HepG2 (cell line): ENCODE measurements around the gene SREBF1. TPM values are rescaled to one million over a fixed set of nuclear protein-coding genes. Genes with fewer than 3 reads are reported as not detected.

Experiments used
- HDAC1 ChIP-seq: sonication (generic); formaldehyde crosslinking; IDR thresholded peaks from 2 replicates; pipeline ENCODE4 v1.5.1; 2020; ENCODE audit warnings: mild to moderate bottlenecking, missing genetic modification reagents
- NR2F6 ChIP-seq, 2 experiments: IDR thresholded peaks; 2 replicates each; pipeline ENCODE4 v1.6.1; 2016; ENCODE audit warnings: antibody characterized with exemption in 1 of 2, mild to moderate bottlenecking in 1 of 2
- ZBTB38 ChIP-seq: sonication (generic); formaldehyde crosslinking; IDR thresholded peaks from 2 replicates; pipeline ENCODE4 v1.5.1; 2020; ENCODE audit warnings: mild to moderate bottlenecking, missing genetic modification reagents
- ZIK1 ChIP-seq: sonication (generic); formaldehyde crosslinking; IDR thresholded peaks from 2 replicates; pipeline ENCODE4 v1.5.0; 2020; ENCODE audit warnings: mild to moderate bottlenecking, low read depth, missing genetic modification reagents, borderline replicate concordance
- ZNF33B ChIP-seq: sonication (generic); formaldehyde crosslinking; IDR thresholded peaks from 2 replicates; pipeline ENCODE4 v1.5.1; 2020; ENCODE audit warnings: mild to moderate bottlenecking, missing genetic modification reagents
- ZNF414 ChIP-seq: sonication (generic); formaldehyde crosslinking; IDR thresholded peaks from 2 replicates; pipeline ENCODE4 v1.5.0; 2020; ENCODE audit warnings: missing genetic modification reagents
- ZNF501 ChIP-seq: sonication (generic); formaldehyde crosslinking; IDR thresholded peaks from 2 replicates; pipeline ENCODE4 v1.5.1; 2020; ENCODE audit warnings: mild to moderate bottlenecking, moderate library complexity, missing genetic modification reagents
- ZNF784 ChIP-seq: sonication (generic); formaldehyde crosslinking; IDR thresholded peaks from 2 replicates; pipeline ENCODE4 v1.5.1; 2020; ENCODE audit warnings: missing genetic modification reagents, mild to moderate bottlenecking, borderline replicate concordance
- polyA plus RNA-seq, 8 experiments: library from polyadenylated mRNA; depleted of rRNA in 3 of 8; stranded (reverse) in 7 of 8; unstranded in 1 of 8; fragments of >200 nt; fragmentation: Illumina TruSeq in 4 of 8; extraction: Trizol in 4 of 8; gene quantifications; 2 replicates each; pipeline versions ENCODE4 v1.2.1 to v1.2.3, GENCODE V29; 2011 to 2016; ENCODE audit warnings: low read depth in 4 of 8, missing spikeins in 1 of 8, mixed read lengths in 1 of 8; ENCODE audit not compliant: insufficient read depth in 1 of 8
- total RNA-seq, 5 experiments: library from RNA; depleted of rRNA; stranded (reverse); fragments of >200 nt; fragmentation: Illumina TruSeq; extraction: Trizol; gene quantifications; 2 replicates each; pipeline ENCODE4 v1.2.3, GENCODE V29; 2016; ENCODE audit warnings: low read depth in 1 of 5
- TF ChIP-seq, protein P1 (sequence below): sonication (generic); formaldehyde crosslinking; IDR thresholded peaks from 2 replicates; pipeline ENCODE4 v1.5.1; 2020; ENCODE audit warnings: mild to moderate bottlenecking, missing genetic modification reagents, moderate library complexity
- TF ChIP-seq, protein P2 (sequence below): sonication (generic); formaldehyde crosslinking; IDR thresholded peaks from 2 replicates; pipeline ENCODE4 v1.5.1; 2020; ENCODE audit warnings: mild to moderate bottlenecking, missing genetic modification reagents, borderline replicate concordance
- TF ChIP-seq, protein P3 (sequence below): sonication (generic); formaldehyde crosslinking; IDR thresholded peaks from 2 replicates; pipeline ENCODE4 v1.8.0; 2022; ENCODE audit warnings: mild to moderate bottlenecking, missing genetic modification reagents, borderline replicate concordance

SREBF1 gene
- total and polyA plus RNA-seq, 2 of the 13 experiments (the other 11 are each of a cell fraction or from before 2014, with no cell fraction given) = 34.3 to 38.0 TPM

DNA sequence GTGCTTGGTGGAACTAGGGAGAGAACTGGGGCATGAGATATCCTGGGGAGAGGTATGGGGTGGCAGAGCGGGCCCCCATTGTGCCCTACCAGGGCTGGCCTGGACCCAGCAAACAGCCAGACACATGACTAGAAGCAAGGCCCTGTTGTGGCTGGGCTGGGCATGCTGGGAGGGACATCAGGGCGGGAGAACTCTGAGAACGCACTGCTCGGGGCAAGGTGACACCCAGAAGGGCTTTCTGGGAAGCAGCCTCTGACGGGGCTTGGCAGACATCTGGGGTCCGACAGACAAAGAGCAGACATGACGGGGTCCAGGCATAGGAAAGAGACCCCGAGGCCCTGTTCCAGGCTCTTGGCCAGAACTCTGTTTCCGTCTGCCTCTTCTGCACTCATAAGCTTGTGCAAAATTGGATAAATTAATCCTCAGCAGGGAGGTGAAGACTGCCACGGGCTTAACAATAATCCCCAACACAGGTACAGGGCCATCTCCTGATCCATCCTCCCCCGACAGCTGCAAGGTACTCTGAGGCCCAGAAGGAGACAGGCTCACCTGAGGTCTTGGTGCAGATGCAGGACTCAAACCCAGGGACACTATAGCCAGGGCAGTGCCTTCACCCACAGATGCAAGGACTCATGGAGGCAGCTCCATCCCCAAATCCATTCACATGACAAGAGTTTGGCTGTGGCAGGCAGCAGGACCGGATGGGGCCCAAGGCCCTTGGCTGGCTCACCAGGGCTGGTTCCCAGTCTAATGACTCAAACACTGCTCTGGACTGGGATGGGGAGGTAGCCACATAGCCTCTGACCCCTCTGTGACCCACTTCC lies 5.4 kb downstream of the SREBF1 start (continued):
- TF ChIP-seq, protein P1, sequence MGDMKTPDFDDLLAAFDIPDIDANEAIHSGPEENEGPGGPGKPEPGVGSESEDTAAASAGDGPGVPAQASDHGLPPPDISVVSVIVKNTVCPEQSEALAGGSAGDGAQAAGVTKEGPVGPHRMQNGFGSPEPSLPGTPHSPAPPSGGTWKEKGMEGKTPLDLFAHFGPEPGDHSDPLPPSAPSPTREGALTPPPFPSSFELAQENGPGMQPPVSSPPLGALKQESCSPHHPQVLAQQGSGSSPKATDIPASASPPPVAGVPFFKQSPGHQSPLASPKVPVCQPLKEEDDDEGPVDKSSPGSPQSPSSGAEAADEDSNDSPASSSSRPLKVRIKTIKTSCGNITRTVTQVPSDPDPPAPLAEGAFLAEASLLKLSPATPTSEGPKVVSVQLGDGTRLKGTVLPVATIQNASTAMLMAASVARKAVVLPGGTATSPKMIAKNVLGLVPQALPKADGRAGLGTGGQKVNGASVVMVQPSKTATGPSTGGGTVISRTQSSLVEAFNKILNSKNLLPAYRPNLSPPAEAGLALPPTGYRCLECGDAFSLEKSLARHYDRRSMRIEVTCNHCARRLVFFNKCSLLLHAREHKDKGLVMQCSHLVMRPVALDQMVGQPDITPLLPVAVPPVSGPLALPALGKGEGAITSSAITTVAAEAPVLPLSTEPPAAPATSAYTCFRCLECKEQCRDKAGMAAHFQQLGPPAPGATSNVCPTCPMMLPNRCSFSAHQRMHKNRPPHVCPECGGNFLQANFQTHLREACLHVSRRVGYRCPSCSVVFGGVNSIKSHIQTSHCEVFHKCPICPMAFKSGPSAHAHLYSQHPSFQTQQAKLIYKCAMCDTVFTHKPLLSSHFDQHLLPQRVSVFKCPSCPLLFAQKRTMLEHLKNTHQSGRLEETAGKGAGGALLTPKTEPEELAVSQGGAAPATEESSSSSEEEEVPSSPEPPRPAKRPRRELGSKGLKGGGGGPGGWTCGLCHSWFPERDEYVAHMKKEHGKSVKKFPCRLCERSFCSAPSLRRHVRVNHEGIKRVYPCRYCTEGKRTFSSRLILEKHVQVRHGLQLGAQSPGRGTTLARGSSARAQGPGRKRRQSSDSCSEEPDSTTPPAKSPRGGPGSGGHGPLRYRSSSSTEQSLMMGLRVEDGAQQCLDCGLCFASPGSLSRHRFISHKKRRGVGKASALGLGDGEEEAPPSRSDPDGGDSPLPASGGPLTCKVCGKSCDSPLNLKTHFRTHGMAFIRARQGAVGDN = peak; percentile 61; the same call in 1 of the 2 replicates
- TF ChIP-seq ZNF414 (0 out of 2 replicates have a peak, but pooled peaks have one; percentile 1), HDAC1 (CRISPR knock-in tag) (0 out of 2 replicates have a peak, but pooled peaks have one; percentile 35), ZNF784 (CRISPR knock-in tag) (no peak), ZBTB38 (CRISPR knock-in tag) (peak; percentile 3; the same call in 1 of the 2 replicates), ZIK1 (no peak), ZNF501 (CRISPR knock-in tag) (peak; percentile 55; the same call in 1 of the 2 replicates), ZNF33B (no peak), NR2F6 (IDR thresholded peaks at IDR 0.05) (no peak), NR2F6 (CRISPR knock-in tag; IDR thresholded peaks at IDR 0.05) (no peak)
- TF ChIP-seq, protein P2, sequence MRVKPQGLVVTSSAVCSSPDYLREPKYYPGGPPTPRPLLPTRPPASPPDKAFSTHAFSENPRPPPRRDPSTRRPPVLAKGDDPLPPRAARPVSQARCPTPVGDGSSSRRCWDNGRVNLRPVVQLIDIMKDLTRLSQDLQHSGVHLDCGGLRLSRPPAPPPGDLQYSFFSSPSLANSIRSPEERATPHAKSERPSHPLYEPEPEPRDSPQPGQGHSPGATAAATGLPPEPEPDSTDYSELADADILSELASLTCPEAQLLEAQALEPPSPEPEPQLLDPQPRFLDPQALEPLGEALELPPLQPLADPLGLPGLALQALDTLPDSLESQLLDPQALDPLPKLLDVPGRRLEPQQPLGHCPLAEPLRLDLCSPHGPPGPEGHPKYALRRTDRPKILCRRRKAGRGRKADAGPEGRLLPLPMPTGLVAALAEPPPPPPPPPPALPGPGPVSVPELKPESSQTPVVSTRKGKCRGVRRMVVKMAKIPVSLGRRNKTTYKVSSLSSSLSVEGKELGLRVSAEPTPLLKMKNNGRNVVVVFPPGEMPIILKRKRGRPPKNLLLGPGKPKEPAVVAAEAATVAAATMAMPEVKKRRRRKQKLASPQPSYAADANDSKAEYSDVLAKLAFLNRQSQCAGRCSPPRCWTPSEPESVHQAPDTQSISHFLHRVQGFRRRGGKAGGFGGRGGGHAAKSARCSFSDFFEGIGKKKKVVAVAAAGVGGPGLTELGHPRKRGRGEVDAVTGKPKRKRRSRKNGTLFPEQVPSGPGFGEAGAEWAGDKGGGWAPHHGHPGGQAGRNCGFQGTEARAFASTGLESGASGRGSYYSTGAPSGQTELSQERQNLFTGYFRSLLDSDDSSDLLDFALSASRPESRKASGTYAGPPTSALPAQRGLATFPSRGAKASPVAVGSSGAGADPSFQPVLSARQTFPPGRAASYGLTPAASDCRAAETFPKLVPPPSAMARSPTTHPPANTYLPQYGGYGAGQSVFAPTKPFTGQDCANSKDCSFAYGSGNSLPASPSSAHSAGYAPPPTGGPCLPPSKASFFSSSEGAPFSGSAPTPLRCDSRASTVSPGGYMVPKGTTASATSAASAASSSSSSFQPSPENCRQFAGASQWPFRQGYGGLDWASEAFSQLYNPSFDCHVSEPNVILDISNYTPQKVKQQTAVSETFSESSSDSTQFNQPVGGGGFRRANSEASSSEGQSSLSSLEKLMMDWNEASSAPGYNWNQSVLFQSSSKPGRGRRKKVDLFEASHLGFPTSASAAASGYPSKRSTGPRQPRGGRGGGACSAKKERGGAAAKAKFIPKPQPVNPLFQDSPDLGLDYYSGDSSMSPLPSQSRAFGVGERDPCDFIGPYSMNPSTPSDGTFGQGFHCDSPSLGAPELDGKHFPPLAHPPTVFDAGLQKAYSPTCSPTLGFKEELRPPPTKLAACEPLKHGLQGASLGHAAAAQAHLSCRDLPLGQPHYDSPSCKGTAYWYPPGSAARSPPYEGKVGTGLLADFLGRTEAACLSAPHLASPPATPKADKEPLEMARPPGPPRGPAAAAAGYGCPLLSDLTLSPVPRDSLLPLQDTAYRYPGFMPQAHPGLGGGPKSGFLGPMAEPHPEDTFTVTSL = 0 out of 2 replicates have a peak, but pooled peaks have one; percentile 11
- TF ChIP-seq, protein P3, sequence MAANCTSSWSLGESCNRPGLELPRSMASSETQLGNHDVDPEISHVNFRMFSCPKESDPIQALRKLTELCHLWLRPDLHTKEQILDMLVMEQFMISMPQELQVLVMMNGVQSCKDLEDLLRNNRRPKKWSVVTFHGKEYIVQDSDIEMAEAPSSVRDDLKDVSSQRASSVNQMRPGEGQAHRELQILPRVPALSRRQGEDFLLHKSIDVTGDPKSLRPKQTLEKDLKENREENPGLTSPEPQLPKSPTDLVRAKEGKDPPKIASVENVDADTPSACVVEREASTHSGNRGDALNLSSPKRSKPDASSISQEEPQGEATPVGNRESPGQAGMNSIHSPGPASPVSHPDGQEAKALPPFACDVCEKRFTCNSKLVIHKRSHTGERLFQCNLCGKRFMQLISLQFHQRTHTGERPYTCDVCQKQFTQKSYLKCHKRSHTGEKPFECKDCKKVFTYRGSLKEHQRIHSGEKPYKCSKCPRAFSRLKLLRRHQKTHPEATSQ = 0 out of 2 replicates have a peak, but pooled peaks have one; percentile 6
